ENCODE measurements around the gene MEIS1. TPM values are rescaled to one million over a fixed set of nuclear protein-coding genes. Genes with fewer than 3 reads are reported as not detected.

MEIS1 gene
- total RNA-seq, 1 donor from 2014 or later = 250 TPM

GRCh38 chr2:66530651-66531050 lies 95.7 kb downstream of the MEIS1 start:
- no peak for DNase-seq (ENCODE audit: extremely low spot score, unreplicated experiment)
- Mint-ChIP-seq H3K4me3 (no peak overlapping the region), H3K36me3 (peaks cover 57% of the 10 kb centered on the region), H3K27ac (peak overlapping the region; percentile 66), H3K27me3 (no peaks in the 10 kb centered on the region), H3K4me1 (ENCODE audit: unreplicated experiment) (peaks cover 46% of the 10 kb centered on the region), H3K9me3 (no peaks in the 10 kb centered on the region)
- no peak for TF ChIP-seq CTCF (conservative IDR thresholded peaks at IDR 0.05)

GRCh38 chr2:66531155-66531554 lies 96.2 kb downstream of the MEIS1 start:
- Mint-ChIP-seq H3K36me3 (peaks cover 52% of the 10 kb centered on the region), H3K4me3 (peak overlapping the region; percentile 20), H3K9me3 (no peaks in the 10 kb centered on the region), H3K27me3 (no peaks in the 10 kb centered on the region), H3K27ac (peak overlapping the region; percentile 66), H3K4me1 (ENCODE audit: unreplicated experiment) (peaks cover 46% of the 10 kb centered on the region)
- DNase-seq (ENCODE audit: extremely low spot score, unreplicated experiment) = no peak
- no peak for TF ChIP-seq CTCF (conservative IDR thresholded peaks at IDR 0.05)

- no peaks in the 10 kb centered on the region for H3K9me3 Mint-ChIP-seq
- peaks cover 48% of the 10 kb centered on the region for H3K4me1 Mint-ChIP-seq (ENCODE audit: unreplicated experiment)
These were observed 96.6 kb downstream of the MEIS1 start for GRCh38 chr2:66531567-66531966.

GRCh38 chr2:66532972-66533868 lies 98.3 kb downstream of the MEIS1 start:
- H3K9me3 Mint-ChIP-seq = no peaks in the 10 kb centered on the region
- H3K36me3 Mint-ChIP-seq = peaks cover 42% of the 10 kb centered on the region
- H3K4me1 Mint-ChIP-seq (ENCODE audit: unreplicated experiment) = peaks cover 59% of the 10 kb centered on the region
- no peaks in the 10 kb centered on the region for H3K27me3 Mint-ChIP-seq
- DNase-seq (ENCODE audit: extremely low spot score, unreplicated experiment) = no peak
- TF ChIP-seq CTCF (conservative IDR thresholded peaks at IDR 0.05) = no peak
- H3K27ac Mint-ChIP-seq = no peak overlapping the region
- H3K4me3 Mint-ChIP-seq = no peak overlapping the region

More at GRCh38 chr2:66531567-66531966, 96.6 kb downstream of the MEIS1 start:
- H3K27me3 Mint-ChIP-seq = no peaks in the 10 kb centered on the region
- H3K27ac Mint-ChIP-seq = peak overlapping the region; percentile 66
- no peak for DNase-seq (ENCODE audit: extremely low spot score, unreplicated experiment)
- peak overlapping the region; percentile 13 for H3K4me3 Mint-ChIP-seq
- no peak for TF ChIP-seq CTCF (conservative IDR thresholded peaks at IDR 0.05)
- H3K36me3 Mint-ChIP-seq = peaks cover 48% of the 10 kb centered on the region

GRCh38 chr2:66534461-66534860 lies 99.5 kb downstream of the MEIS1 start:
- peaks cover 33% of the 10 kb centered on the region for H3K36me3 Mint-ChIP-seq
- TF ChIP-seq CTCF (conservative IDR thresholded peaks at IDR 0.05) = no peak
- peak overlapping the region; percentile 39 for H3K27ac Mint-ChIP-seq
- no peak for DNase-seq (ENCODE audit: extremely low spot score, unreplicated experiment)
- no peak overlapping the region for H3K4me3 Mint-ChIP-seq
- no peaks in the 10 kb centered on the region for H3K27me3 Mint-ChIP-seq
- H3K4me1 Mint-ChIP-seq (ENCODE audit: unreplicated experiment) = peaks cover 68% of the 10 kb centered on the region
- H3K9me3 Mint-ChIP-seq = no peaks in the 10 kb centered on the region
